ENCODE results near the gene KRTAP16-1.

KRTAP16-1 gene

GRCh38 chr17:41327411-41328120 is 18.5 kb upstream of the KRTAP16-1 start:
- Histone ChIP-seq H3K36me3 (replicated peaks; ENCODE audit: low read depth, low read length) (no peaks in the 10 kb centered on the region), H3K4me2 (ENCODE audit: low read length) (no peak overlapping the region), H3K9me3 (ENCODE audit: insufficient read depth, low read length) (no peaks in the 10 kb centered on the region), H3K27me3 (ENCODE audit: low read depth, low read length) (no peaks in the 10 kb centered on the region), H4K20me1 (ENCODE audit: insufficient read depth, low read length) (no peaks in the 10 kb centered on the region), H3K79me2 (ENCODE audit: low read length) (no peaks in the 10 kb centered on the region), H3K4me3 (ENCODE audit: low read length) (no peak overlapping the region), H2AFZ (ENCODE audit: low read depth, low read length) (no peak overlapping the region), H3K9ac (ENCODE audit: low read length) (no peak overlapping the region), H3K27ac (ENCODE audit: low read length) (no peak overlapping the region), H3K4me1 (ENCODE audit: low read length) (no peaks in the 10 kb centered on the region)
- TF ChIP-seq CTCF (IDR thresholded peaks at IDR 0.05; ENCODE audit: low read depth, low read length) (no peak), EZH2phosphoT487 (IDR thresholded peaks at IDR 0.05; ENCODE audit: low read depth) (no peak)

GRCh38 chr17:41326173-41327145 is 17.4 kb upstream of the KRTAP16-1 start:
- TF ChIP-seq CTCF (IDR thresholded peaks at IDR 0.05; ENCODE audit: low read depth, low read length) (no peak), EZH2phosphoT487 (IDR thresholded peaks at IDR 0.05; ENCODE audit: low read depth) (no peak)
- H3K27ac ChIP-seq (ENCODE audit: low read length) = no peak overlapping the region

GRCh38 chr17:41325611-41326010 is 16.5 kb upstream of the KRTAP16-1 start:
- H3K27ac ChIP-seq (ENCODE audit: low read length) = no peak overlapping the region
- no peak overlapping the region for H3K4me3 ChIP-seq (ENCODE audit: low read length)
- H2AFZ ChIP-seq (ENCODE audit: low read depth, low read length) = no peak overlapping the region
- H4K20me1 ChIP-seq (ENCODE audit: insufficient read depth, low read length) = no peaks in the 10 kb centered on the region
- H3K9me3 ChIP-seq (ENCODE audit: insufficient read depth, low read length) = no peaks in the 10 kb centered on the region
- H3K4me1 ChIP-seq (ENCODE audit: low read length) = no peaks in the 10 kb centered on the region
- H3K27me3 ChIP-seq (ENCODE audit: low read depth, low read length) = no peaks in the 10 kb centered on the region
- H3K36me3 ChIP-seq (replicated peaks; ENCODE audit: low read depth, low read length) = no peaks in the 10 kb centered on the region
- no peak for TF ChIP-seq EZH2phosphoT487 (IDR thresholded peaks at IDR 0.05; ENCODE audit: low read depth)
- TF ChIP-seq CTCF (IDR thresholded peaks at IDR 0.05; ENCODE audit: low read depth, low read length) = no peak
- H3K9ac ChIP-seq (ENCODE audit: low read length) = no peak overlapping the region
- no peaks in the 10 kb centered on the region for H3K79me2 ChIP-seq (ENCODE audit: low read length)
- no peak overlapping the region for H3K4me2 ChIP-seq (ENCODE audit: low read length)

More at GRCh38 chr17:41326173-41327145, 17.4 kb upstream of the KRTAP16-1 start:
- Histone ChIP-seq H3K36me3 (replicated peaks; ENCODE audit: low read depth, low read length) (no peaks in the 10 kb centered on the region), H3K27me3 (ENCODE audit: low read depth, low read length) (no peaks in the 10 kb centered on the region), H2AFZ (ENCODE audit: low read depth, low read length) (no peak overlapping the region), H3K79me2 (ENCODE audit: low read length) (no peaks in the 10 kb centered on the region), H3K9me3 (ENCODE audit: insufficient read depth, low read length) (no peaks in the 10 kb centered on the region), H3K4me1 (ENCODE audit: low read length) (no peaks in the 10 kb centered on the region), H3K9ac (ENCODE audit: low read length) (no peak overlapping the region), H4K20me1 (ENCODE audit: insufficient read depth, low read length) (no peaks in the 10 kb centered on the region), H3K4me3 (ENCODE audit: low read length) (no peak overlapping the region), H3K4me2 (ENCODE audit: low read length) (no peak overlapping the region)

GRCh38 chr17:41325126-41325525 is 16.0 kb upstream of the KRTAP16-1 start:
- H3K36me3 ChIP-seq (replicated peaks; ENCODE audit: low read depth, low read length) = no peaks in the 10 kb centered on the region
- H3K4me3 ChIP-seq (ENCODE audit: low read length) = no peak overlapping the region
- no peaks in the 10 kb centered on the region for H3K27me3 ChIP-seq (ENCODE audit: low read depth, low read length)
- H2AFZ ChIP-seq (ENCODE audit: low read depth, low read length) = no peak overlapping the region
- no peak overlapping the region for H3K9ac ChIP-seq (ENCODE audit: low read length)
- no peak overlapping the region for H3K27ac ChIP-seq (ENCODE audit: low read length)
- H4K20me1 ChIP-seq (ENCODE audit: insufficient read depth, low read length) = no peaks in the 10 kb centered on the region
- no peaks in the 10 kb centered on the region for H3K4me1 ChIP-seq (ENCODE audit: low read length)
- no peaks in the 10 kb centered on the region for H3K9me3 ChIP-seq (ENCODE audit: insufficient read depth, low read length)
- H3K79me2 ChIP-seq (ENCODE audit: low read length) = no peaks in the 10 kb centered on the region
- TF ChIP-seq CTCF (IDR thresholded peaks at IDR 0.05; ENCODE audit: low read depth, low read length) (no peak), EZH2phosphoT487 (IDR thresholded peaks at IDR 0.05; ENCODE audit: low read depth) (no peak)
- H3K4me2 ChIP-seq (ENCODE audit: low read length) = no peak overlapping the region
